Fibroblast of lung (primary cell): Measurements from ENCODE around the gene THUMPD2. TPM values are rescaled to one million over a fixed set of nuclear protein-coding genes. Genes with fewer than 3 reads are reported as not detected.

ENCODE experiments used
- DNase-seq, 2 donors: peaks; one replicate each; pipeline versions ENCODE4 v3.0.0 to v3.0.0-alpha.2; 2010; ENCODE audit warnings: low read depth in 2 of 2
- H2AFZ ChIP-seq: 2 replicates; pipeline ENCODE4 v1.5.1; 2012; ENCODE audit warnings: low read length, control low read depth, inconsistent platforms
- H3K27ac ChIP-seq: 2 replicates; pipeline ENCODE4 v1.5.1; 2011; ENCODE audit warnings: low read length, control low read depth; ENCODE audit not compliant: insufficient read depth
- H3K27me3 ChIP-seq: 2 replicates; pipeline ENCODE4 v1.5.1; 2011; ENCODE audit warnings: mild to moderate bottlenecking, low read length; ENCODE audit not compliant: control insufficient read depth, insufficient read depth
- H3K36me3 ChIP-seq: 2 replicates; pipeline ENCODE4 v1.5.1; 2011; ENCODE audit warnings: low read length; ENCODE audit not compliant: control insufficient read depth, insufficient read depth
- H3K4me1 ChIP-seq: 2 replicates; pipeline ENCODE4 v1.5.1; 2011; ENCODE audit warnings: low read length; ENCODE audit not compliant: control insufficient read depth, insufficient read depth; ENCODE audit errors: extremely low read depth
- H3K4me2 ChIP-seq: 2 replicates; pipeline ENCODE4 v1.5.1; 2011; ENCODE audit warnings: low read length, control low read depth; ENCODE audit not compliant: insufficient read depth; ENCODE audit errors: extremely low read depth
- H3K4me3 ChIP-seq, 4 experiments: fragments of 200-600 bp in 1 of 4; sonication (generic) in 1 of 4; replicated peaks in 1 of 4; 2 replicates each; pipeline ENCODE4 v1.5.1; 2011 to 2016; ENCODE audit warnings: low read length in 4 of 4, low read depth in 3 of 4, mild to moderate bottlenecking in 3 of 4, control low read depth in 2 of 4, inconsistent platforms in 1 of 4, mixed read lengths in 1 of 4; ENCODE audit not compliant: insufficient read depth in 1 of 4; ENCODE audit errors: control extremely low read depth in 1 of 4
- H3K79me2 ChIP-seq: 2 replicates; pipeline ENCODE4 v1.5.1; 2012; ENCODE audit warnings: mild to moderate bottlenecking, low read length, inconsistent platforms; ENCODE audit not compliant: control insufficient read depth, insufficient read depth
- H3K9ac ChIP-seq: 2 replicates; pipeline ENCODE4 v1.5.1; 2011; ENCODE audit warnings: mild to moderate bottlenecking, low read length, control low read depth; ENCODE audit not compliant: insufficient read depth
- H3K9me3 ChIP-seq: 2 replicates; pipeline ENCODE4 v1.5.1; 2012; ENCODE audit warnings: low read depth, low read length; ENCODE audit not compliant: control insufficient read depth, insufficient read depth
- H4K20me1 ChIP-seq: 2 replicates; pipeline ENCODE4 v1.5.1; 2011; ENCODE audit warnings: low read length; ENCODE audit not compliant: control insufficient read depth, insufficient read depth; ENCODE audit errors: extremely low read depth
- CTCF ChIP-seq, 2 donors: IDR thresholded peaks in 1 of 2; conservative IDR thresholded peaks in 1 of 2; 1 replicate in 1 of 2; 2 replicates in 1 of 2; pipeline ENCODE4 v1.5.1; 2011 to 2012; ENCODE audit warnings: low read length in 2 of 2, control low read depth in 1 of 2, inconsistent platforms in 1 of 2, low read depth in 1 of 2, mild to moderate bottlenecking in 1 of 2
- EZH2 ChIP-seq: IDR thresholded peaks from 2 replicates; pipeline ENCODE4 v1.5.1; 2012; ENCODE audit warnings: low read length, control low read depth, mild to moderate bottlenecking; ENCODE audit errors: missing control alignments
- polyA plus RNA-seq, 2 donors: library from polyadenylated mRNA; depleted of rRNA in 1 of 2; stranded (reverse) in 1 of 2; unstranded in 1 of 2; fragments of >200 nt; gene quantifications; 2 replicates each; pipeline ENCODE4 v1.2.1, GENCODE V29; 2011 to 2012; ENCODE audit warnings: missing spikeins in 1 of 2
- total RNA-seq: library from RNA; depleted of rRNA; stranded (reverse); fragments of >200 nt; gene quantifications from 2 replicates; pipeline ENCODE4 v1.2.1, GENCODE V29; 2014

THUMPD2 gene
- total and polyA plus RNA-seq, 2 donors (not counting 1 experiment from before 2014, with no cell fraction given) = 8.1 to 10.2 TPM

DNA sequence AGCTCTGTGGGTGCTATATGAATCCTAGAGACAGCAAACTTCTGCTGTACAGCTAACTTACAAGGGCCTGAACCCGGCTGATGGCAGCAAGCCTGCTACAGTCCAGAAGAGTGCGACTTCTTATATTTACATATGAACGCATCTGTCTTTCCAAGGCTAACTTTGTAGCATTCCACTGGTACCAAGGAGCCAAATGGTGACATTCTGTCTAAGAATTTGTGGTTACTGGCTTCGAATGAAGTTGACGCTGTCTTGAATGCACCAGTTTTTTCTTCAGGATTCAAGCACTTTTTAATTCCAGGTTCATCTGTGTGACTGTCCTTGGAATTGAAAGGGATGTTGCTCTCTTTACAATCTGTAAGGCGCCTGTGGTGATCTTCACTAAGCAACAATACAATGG is 42.4 kb downstream of the THUMPD2 start:
- Histone ChIP-seq H3K9me3 (no peaks in the 10 kb centered on the region), H3K4me2 (peak overlapping the region; percentile 56), H4K20me1 (no peaks in the 10 kb centered on the region), H3K79me2 (peaks cover 3% of the 10 kb centered on the region), H3K4me3 (no peak overlapping the region), H3K27ac (peak overlapping the region; percentile 53), H3K9ac (no peak overlapping the region), H3K36me3 (peaks cover 2% of the 10 kb centered on the region), H3K27me3 (no peaks in the 10 kb centered on the region), H3K4me1 (peaks cover 16% of the 10 kb centered on the region), H2AFZ (no peak overlapping the region)
- TF ChIP-seq CTCF (conservative IDR thresholded peaks at IDR 0.05 in 1 of 2, IDR thresholded peaks at IDR 0.05 in 1 of 2; ENCODE audit: low read depth in 1 of 2, low read length in 2 of 2) (no peak), EZH2 (no peak)
- DNase-seq = peak; percentile 92 to 99

GRCh38 chr2:39735648-39736047 is 43.4 kb downstream of the THUMPD2 start:
- Histone ChIP-seq H3K27me3 (no peaks in the 10 kb centered on the region), H3K4me2 (no peak overlapping the region), H4K20me1 (no peaks in the 10 kb centered on the region), H3K9ac (no peak overlapping the region), H3K27ac (no peak overlapping the region), H3K9me3 (no peaks in the 10 kb centered on the region), H3K36me3 (peaks cover 2% of the 10 kb centered on the region), H3K4me1 (peaks cover 16% of the 10 kb centered on the region), H3K79me2 (peaks cover 3% of the 10 kb centered on the region), H2AFZ (no peak overlapping the region), H3K4me3 (no peak overlapping the region)
- DNase-seq = peak in 1 of 2 donors; percentile 69
- TF ChIP-seq CTCF (conservative IDR thresholded peaks at IDR 0.05 in 1 of 2, IDR thresholded peaks at IDR 0.05 in 1 of 2; ENCODE audit: low read depth in 1 of 2, low read length in 2 of 2) (no peak), EZH2 (no peak)

DNA sequence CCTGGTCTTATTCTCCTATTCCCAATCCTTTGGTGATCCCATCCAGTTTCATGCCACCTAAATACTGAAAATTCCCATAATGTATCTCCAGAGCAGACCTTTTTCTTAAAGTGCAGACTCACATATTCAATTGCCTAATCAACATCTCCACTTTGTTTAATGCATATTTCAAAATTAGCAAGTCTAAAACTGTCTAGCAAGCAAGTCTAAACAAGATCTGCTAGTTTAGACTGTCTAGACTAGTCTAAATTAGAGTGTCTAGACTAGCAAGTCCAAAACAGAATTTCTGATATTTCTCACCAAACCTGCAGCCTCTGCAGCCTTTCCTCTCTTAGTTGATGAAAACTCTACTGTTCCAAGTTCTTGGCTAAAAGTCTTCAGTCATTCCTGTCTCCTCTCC is 44.6 kb downstream of the THUMPD2 start:
- H3K9me3 ChIP-seq = no peaks in the 10 kb centered on the region
- peaks cover 16% of the 10 kb centered on the region for H3K4me1 ChIP-seq
- H3K79me2 ChIP-seq = peaks cover 3% of the 10 kb centered on the region
- H3K9ac ChIP-seq = no peak overlapping the region
- no peaks in the 10 kb centered on the region for H4K20me1 ChIP-seq
- H3K4me3 ChIP-seq = no peak overlapping the region
- no peaks in the 10 kb centered on the region for H3K27me3 ChIP-seq
- no peak for DNase-seq
- H3K4me2 ChIP-seq = no peak overlapping the region
- H3K36me3 ChIP-seq = peaks cover 2% of the 10 kb centered on the region
- H3K27ac ChIP-seq = no peak overlapping the region
- TF ChIP-seq EZH2 = no peak
- no peak for TF ChIP-seq CTCF (conservative IDR thresholded peaks at IDR 0.05 in 1 of 2, IDR thresholded peaks at IDR 0.05 in 1 of 2; ENCODE audit: low read depth in 1 of 2, low read length in 2 of 2)
- H2AFZ ChIP-seq = no peak overlapping the region
